NK-92 treated with Interleukin-12 subunit alpha and Interleukin-12 subunit beta, amount 100 ng/mL, for 24 hours (cell line): ENCODE data around the gene SOX6.

Experiments
- DNase-seq: peaks from one replicate; lab custom pipeline; 2025; lab: John Stamatoyannopoulos, UW

SOX6 gene

GRCh38 chr11:16364254-16364653 lies 7.9 kb upstream of the SOX6 start:
- no peak for DNase-seq

DNA sequence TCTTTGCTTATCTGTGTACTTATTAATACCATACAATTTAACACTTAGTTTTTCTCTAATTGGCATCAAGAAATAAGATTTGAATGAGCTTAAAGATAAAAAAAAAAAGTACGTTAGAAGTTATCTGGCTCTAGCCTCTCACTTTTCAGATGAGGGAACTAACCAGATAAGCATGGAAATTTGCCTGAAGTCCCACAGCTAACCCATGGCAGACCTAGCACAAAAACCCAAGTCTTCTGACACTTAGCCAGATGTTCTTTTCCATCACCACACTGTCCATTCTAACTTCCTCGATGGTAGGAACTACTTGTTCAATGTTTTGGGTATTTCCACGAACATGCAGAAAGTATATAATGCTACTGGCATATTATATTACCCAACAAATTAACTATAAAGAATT lies 7.4 kb upstream of the SOX6 start:
- DNase-seq: no peak

DNA sequence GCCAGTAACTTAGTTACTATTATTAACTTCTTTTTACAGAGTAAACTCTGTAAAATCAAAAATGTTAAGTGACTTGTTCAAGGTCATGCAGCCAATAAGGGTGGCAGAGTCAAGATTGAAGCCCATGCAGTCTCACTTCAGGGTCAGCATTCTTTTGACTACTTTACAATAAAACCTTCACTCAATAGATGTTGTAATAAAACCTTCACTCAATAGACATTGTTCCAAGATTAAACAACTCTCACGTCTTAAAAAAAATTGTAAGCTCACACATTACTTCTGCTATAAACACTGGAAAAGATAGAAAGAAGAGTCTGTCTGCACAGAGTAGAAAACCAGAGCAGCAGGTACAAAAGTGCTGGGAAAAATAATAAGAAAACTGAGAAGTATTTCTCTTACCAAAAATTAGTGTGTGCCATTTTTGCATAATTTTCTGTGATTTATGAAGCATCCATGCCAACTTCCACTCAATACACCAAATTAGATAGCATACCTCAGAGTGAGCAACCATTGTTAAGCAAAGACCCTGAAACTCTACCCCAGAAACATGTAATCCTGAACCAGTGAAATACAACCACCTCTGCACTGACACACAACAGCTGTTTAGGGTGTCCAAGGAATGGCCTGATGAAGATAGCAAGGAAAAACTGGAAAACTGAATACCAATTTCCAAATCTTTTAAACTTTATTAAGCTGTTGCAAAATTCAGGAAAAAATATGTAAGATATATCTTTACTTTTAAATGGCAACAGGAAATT lies 4.9 kb upstream of the SOX6 start:
- DNase-seq: no peak

GRCh38 chr11:16359369-16359768 lies 3.0 kb upstream of the SOX6 start:
- DNase-seq: no peak

- DNase-seq: no peak
Measured at GRCh38 chr11:16358726-16359125, 2.4 kb upstream of the SOX6 start.

DNA sequence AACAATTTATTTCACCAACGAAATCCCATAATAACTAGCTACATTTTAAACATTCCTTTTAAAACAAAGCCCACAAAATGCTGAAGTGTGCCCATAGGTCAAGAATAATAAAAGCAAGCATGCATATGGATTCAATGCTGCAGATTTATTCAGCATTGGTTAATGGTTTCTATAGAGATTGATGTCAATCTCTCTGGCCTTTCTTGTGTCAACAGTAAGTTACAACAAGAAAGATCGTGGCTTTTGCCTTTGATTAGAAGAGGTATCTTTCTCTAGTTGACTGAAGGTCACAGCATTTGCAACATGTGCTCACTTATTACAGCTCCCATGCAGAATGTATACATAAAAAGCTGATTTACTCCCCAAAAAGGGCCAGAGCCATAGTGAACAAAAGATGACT lies 1.4 kb upstream of the SOX6 start:
- DNase-seq: no peak

- no peak for DNase-seq
Measured at GRCh38 chr11:16356761-16357393, 531 bp upstream of the SOX6 start.

GRCh38 chr11:16352707-16353106 lies 3.6 kb downstream of the SOX6 start:
- no peak for DNase-seq

DNA sequence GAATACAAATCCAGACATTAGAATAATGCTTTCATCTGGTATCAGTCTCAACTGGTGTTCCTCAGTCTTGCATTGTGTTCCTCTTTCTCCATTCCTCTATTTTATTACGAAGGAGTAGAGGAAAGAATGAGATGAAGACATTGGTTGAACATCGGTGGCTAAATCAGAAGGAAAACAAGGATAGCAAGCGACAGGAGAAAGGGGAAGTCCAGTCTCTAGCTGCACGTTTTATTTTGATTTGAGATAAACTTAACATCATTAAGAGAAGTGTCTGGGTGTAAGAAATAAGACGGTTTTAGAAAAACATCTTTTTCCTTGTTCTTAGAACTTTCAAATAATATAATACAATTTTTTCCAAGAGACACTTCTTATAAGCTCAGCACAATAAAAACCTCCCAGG lies 6.2 kb downstream of the SOX6 start:
- no peak for DNase-seq

- no peak for DNase-seq
Measured at GRCh38 chr11:16347928-16348685, 8.2 kb downstream of the SOX6 start.

GRCh38 chr11:16346975-16347374 lies 9.4 kb downstream of the SOX6 start:
- DNase-seq: no peak

DNA sequence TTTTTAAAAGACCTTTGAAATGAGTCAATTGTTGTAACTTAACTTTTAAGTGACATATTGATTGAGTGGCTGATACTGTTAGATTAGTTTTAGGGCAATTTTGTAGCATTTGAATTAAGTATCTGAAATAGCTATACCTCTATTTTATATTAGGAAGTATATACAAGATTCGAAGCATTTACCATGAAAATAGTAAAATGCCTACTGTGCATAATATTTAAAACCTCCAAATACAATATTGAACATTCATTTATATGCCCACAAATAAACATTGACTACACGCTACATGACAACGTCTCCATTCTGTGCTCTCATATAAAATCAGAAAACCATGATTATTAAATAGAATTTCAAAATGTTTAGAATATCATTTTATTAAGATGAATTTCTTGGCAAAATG lies 14.5 kb downstream of the SOX6 start:
- DNase-seq: no peak

GRCh38 chr11:16338393-16338792 lies 18.0 kb downstream of the SOX6 start:
- DNase-seq: no peak

- no peak for DNase-seq
Measured at GRCh38 chr11:16337421-16338213, 18.7 kb downstream of the SOX6 start.

DNA sequence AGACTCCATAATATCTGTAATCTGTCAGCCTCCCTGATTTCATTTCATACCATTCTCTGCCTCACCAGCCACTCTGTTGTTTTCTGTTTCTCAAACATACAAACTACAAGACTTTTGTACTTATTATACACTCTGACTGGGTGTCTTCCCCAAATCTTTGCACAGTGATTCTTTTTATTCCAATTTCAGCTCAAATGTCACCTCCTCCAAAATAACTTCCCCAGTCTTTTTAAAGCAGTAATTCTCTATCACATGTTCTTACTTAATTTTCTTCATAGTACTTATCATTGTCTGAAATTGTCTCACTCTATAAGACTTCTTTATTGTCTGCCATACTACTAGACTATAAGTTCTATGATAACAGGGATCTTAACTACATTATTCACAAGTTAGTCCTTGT lies 19.6 kb downstream of the SOX6 start:
- DNase-seq: no peak

GRCh38 chr11:16336204-16336603 lies 20.1 kb downstream of the SOX6 start:
- no peak for DNase-seq

DNA sequence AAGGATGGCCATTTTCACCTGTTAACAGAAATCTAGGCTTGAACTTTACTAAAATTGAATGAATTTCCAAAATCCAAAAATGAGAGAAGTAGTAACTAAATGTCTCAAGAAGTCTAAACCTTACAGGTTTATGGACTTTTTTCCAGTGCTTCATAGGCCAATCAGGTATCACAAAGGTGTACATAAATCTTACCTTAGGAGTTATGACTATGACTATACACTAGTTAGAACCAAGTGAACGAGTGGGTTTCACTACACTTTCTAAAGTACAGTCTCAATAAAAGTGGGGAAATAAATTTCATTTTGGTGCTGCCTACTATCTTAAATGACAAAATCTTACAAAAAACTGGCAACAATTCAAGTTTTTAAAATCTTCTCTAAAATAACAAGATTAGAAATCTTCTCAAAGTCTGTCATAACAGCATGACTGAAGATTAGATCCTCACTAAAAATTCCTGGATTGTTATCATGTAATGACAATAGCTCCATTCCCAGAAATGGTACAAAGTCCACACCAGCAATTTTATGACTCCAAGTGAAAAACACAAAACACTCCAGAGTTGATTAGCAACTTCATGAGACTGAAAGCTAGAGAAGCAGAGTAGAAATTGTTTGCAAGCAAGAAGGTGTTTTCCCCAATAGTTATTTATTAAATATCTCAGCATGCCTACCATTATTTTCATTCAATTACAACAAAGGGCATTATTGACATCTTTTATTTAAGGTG lies 20.9 kb downstream of the SOX6 start:
- DNase-seq: no peak

DNA sequence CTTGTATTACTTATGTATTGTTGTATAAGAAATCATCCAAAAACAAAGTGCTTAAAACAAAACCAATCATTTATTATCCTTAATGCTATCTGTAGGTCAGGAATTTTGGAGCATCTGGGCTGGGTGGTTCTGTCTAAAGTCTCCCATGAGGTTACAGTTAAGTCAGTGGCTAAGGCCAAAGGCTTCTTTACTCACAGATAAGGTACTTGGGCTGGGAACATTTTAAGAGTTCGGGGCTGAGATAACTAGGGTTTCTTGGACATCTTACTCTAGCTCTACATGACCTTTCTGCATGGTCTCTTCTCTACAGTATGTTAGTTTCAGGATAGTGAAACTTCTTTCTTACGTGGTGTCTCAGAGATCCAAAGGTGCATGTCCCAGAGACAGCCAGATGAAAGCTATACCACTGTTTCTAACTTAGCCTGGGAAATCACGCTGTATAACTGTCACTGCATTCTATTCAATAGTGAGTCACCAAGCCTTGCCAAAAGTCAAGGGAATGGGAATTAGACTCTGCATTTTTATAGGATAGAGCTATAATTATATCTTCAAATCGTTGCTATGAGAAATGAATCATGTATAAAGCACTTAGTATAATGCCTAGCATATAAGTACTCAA lies 29.6 kb downstream of the SOX6 start:
- no peak for DNase-seq

DNA sequence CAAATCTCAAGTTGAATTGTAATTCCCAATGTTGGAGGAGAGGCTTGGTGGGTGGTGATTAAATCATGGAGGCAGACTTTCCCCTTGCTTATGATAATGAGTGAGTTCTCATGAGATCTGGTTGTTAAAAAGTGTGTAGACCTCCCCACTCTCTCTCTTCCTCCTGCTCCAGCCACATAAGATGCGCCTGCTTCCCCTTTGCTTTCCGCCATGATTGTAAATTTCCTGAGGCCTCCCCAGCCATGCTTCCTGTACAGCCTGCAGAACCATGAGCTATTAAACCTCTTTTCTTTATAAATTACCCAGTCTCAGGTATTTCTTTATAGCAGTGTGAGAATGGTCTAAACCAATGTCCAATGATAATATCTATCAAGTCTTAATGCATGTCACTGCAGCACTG lies 34.2 kb downstream of the SOX6 start:
- no peak for DNase-seq

- no peak for DNase-seq
Measured at GRCh38 chr11:16321148-16321547, 35.2 kb downstream of the SOX6 start.

GRCh38 chr11:16318320-16318719 lies 38.0 kb downstream of the SOX6 start:
- DNase-seq: no peak
